GM13977 (cell line): ENCODE results near the gene SMYD3.
A peak's percentile ranks its signal among the peaks of the same experiment; 100 is the strongest.
"Not testable (repeated sequence)": the region's sequence is repeated elsewhere in the genome, so short reads cannot be mapped to it uniquely, and the experiment has no call there.

ENCODE experiments used
- DNase-seq: peaks from one replicate; pipeline ENCODE4 v3.0.0; 2012; ENCODE audit warnings: low spot score
- in situ Hi-C: fragments of 300-500 bp; cut with MboI; formaldehyde crosslinking; loops from one replicate; pipeline ENCODE4 v1.12.0; 2022; ENCODE audit warnings: low sequenced_read_pairs, low pct_unique_long_range_greater_than_20kb, mixed read lengths, inconsistent platforms; ENCODE audit not compliant: unreplicated experiment
- TF ChIP-seq, protein P1 (sequence below): IDR thresholded peaks from 2 replicates; pipeline ENCODE4 v1.5.1; 2012; ENCODE audit warnings: mild to moderate bottlenecking, control low read depth; ENCODE audit not compliant: insufficient read depth; ENCODE audit errors: extremely low read depth, missing control alignments

Gene SMYD3

GRCh38 chr1:245953876-245954660, 553.0 kb downstream of the SMYD3 start:
- DNase-seq = peak; percentile 23
- TF ChIP-seq, protein P1, sequence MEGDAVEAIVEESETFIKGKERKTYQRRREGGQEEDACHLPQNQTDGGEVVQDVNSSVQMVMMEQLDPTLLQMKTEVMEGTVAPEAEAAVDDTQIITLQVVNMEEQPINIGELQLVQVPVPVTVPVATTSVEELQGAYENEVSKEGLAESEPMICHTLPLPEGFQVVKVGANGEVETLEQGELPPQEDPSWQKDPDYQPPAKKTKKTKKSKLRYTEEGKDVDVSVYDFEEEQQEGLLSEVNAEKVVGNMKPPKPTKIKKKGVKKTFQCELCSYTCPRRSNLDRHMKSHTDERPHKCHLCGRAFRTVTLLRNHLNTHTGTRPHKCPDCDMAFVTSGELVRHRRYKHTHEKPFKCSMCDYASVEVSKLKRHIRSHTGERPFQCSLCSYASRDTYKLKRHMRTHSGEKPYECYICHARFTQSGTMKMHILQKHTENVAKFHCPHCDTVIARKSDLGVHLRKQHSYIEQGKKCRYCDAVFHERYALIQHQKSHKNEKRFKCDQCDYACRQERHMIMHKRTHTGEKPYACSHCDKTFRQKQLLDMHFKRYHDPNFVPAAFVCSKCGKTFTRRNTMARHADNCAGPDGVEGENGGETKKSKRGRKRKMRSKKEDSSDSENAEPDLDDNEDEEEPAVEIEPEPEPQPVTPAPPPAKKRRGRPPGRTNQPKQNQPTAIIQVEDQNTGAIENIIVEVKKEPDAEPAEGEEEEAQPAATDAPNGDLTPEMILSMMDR = no peak
- in situ Hi-C loops = no loop called here

DNA sequence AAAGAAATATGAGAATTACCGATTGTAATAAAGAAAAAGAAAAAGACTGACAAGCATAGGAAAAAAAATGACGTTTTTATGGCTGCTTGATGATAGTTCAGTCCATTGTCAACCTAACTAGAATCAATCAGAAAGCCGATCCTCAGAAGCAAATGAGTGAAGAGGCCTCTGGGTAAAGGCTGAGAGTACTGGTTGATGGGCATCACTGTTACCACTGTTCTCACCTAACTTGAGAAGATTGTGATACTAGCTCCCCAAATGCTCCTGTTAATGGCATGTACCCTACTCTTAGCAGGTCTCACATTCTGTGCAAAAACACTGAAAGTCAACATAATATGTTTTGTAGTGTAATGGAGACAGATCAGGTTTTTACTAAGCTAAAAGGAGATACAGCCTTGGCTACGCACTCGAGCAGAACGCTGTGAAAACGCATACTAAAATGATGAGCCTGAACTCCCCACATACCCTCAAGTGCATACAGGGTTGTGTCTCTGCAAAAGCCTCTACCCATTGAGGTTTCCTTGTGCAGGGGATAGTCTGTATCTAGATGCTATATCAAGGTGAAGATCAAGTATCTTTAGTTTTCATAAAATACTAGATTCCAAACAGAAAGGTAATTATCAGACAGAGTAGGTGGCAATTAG, 554.6 kb downstream of the SMYD3 start:
- in situ Hi-C loops = no loop called here
- DNase-seq = peak; percentile 17
- TF ChIP-seq, protein P1 = no peak

GRCh38 chr1:245948786-245949185, 558.3 kb downstream of the SMYD3 start:
- TF ChIP-seq, protein P1 = no peak
- no peak for DNase-seq
- in situ Hi-C loops = no loop called here

- DNase-seq = no peak
- TF ChIP-seq, protein P1 = no peak
- in situ Hi-C loops = no loop called here
Observed at GRCh38 chr1:245946905-245947304, 560.2 kb downstream of the SMYD3 start.

GRCh38 chr1:245945136-245945535, 561.9 kb downstream of the SMYD3 start:
- DNase-seq, in situ Hi-C loops: not testable (repeated sequence)

GRCh38 chr1:245942856-245943255, 564.2 kb downstream of the SMYD3 start:
- in situ Hi-C loops = no loop called here
- no peak for DNase-seq
- TF ChIP-seq, protein P1 = no peak

DNA sequence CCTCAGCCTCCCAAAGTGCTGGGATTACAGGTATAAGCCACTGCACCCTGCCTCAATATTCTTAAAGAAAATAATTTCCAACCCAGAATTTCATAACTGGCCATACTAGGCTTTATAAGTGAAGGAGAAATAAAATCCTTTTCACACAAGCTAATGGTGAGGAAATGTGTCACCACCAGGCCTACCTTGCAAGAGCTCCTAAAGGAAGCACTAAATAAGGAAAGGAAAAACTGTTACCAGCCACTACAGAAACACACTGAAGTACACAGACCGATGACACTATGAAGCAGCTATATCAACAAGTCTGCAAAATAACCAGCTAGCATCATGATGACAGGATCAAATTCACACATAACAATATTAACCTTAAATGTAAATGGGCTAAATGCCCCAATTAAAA, 565.3 kb downstream of the SMYD3 start:
- in situ Hi-C loops, DNase-seq: not testable (repeated sequence)
